HepG2 (cell line): ENCODE data around the gene HMX1.

Experiments
- ATF2 ChIP-seq: sonication (generic); formaldehyde crosslinking; IDR thresholded peaks from 2 replicates; pipeline ENCODE4 v1.4.0; 2020; ENCODE audit warnings: missing genetic modification reagents
- CREBL2 ChIP-seq: sonication (generic); formaldehyde crosslinking; IDR thresholded peaks from 2 replicates; pipeline ENCODE4 v1.8.1; 2023; ENCODE audit warnings: missing genetic modification reagents, mild to moderate bottlenecking, borderline replicate concordance
- CTCF ChIP-seq: sonication (generic); formaldehyde crosslinking; IDR thresholded peaks from 2 replicates; pipeline ENCODE4 v1.5.0; 2020; ENCODE audit warnings: mild to moderate bottlenecking, missing genetic modification reagents, moderate library complexity
- JARID2 ChIP-seq: sonication (generic); formaldehyde crosslinking; IDR thresholded peaks from 2 replicates; pipeline ENCODE4 v1.8.1; 2023; ENCODE audit warnings: missing genetic modification reagents, inconsistent platforms; ENCODE audit not compliant: insufficient replicate concordance
- MEIS1 ChIP-seq: sonication (generic); formaldehyde crosslinking; IDR thresholded peaks from 2 replicates; pipeline ENCODE4 v1.9.0; 2021; ENCODE audit warnings: mild to moderate bottlenecking, missing genetic modification reagents, moderate library complexity, borderline replicate concordance
- SNRNP70 ChIP-seq: fragments of 200-400 bp; formaldehyde crosslinking; IDR thresholded peaks from 2 replicates; pipeline ENCODE4 v1.6.1; 2017; ENCODE audit warnings: mild to moderate bottlenecking, low read depth, low read length, moderate library complexity
- ZNF503 ChIP-seq: sonication (generic); formaldehyde crosslinking; IDR thresholded peaks from 2 replicates; pipeline ENCODE4 v1.4.0; 2020; ENCODE audit warnings: missing genetic modification reagents
- ZNF598 ChIP-seq: sonication (generic); formaldehyde crosslinking; IDR thresholded peaks from 2 replicates; pipeline ENCODE4 v1.5.1; 2020; ENCODE audit warnings: mild to moderate bottlenecking, missing genetic modification reagents, borderline replicate concordance
- ZNF781 ChIP-seq: sonication (generic); formaldehyde crosslinking; IDR thresholded peaks from 2 replicates; pipeline ENCODE4 v1.5.1; 2020; ENCODE audit warnings: borderline replicate concordance, mild to moderate bottlenecking, missing genetic modification reagents; ENCODE audit errors: not compliant biosample characterization

GRCh38 chr4:8831221-8832112, 40.2 kb downstream of the HMX1 start:
- no peak for TF ChIP-seq ZNF598
- no peak for TF ChIP-seq SNRNP70
- TF ChIP-seq CTCF: no peak
- TF ChIP-seq ZNF503 (CRISPR knock-in tag): no peak
- TF ChIP-seq CREBL2 (CRISPR knock-in tag): no peak
- TF ChIP-seq ZNF781 (CRISPR knock-in tag): no peak
- no peak for TF ChIP-seq JARID2
- no peak for TF ChIP-seq MEIS1 (CRISPR knock-in tag)
- TF ChIP-seq ATF2 (CRISPR knock-in tag): no peak
